SK-N-SH treated with all-trans-retinoic acid at 6 μM for 48 hours (cell line): ENCODE measurements around the gene UBE2I.

Source experiments
- ATAC-seq: fragments of 200-7000 bp; cut with Tn5 transposase; 3 replicates; pipeline ENCODE4 v1.9.1; 2020; ENCODE audit warnings: mild to moderate bottlenecking, moderate library complexity
- BACH2 ChIP-seq: fragments of 250-450 bp; sonication (Bioruptor Pico); IDR thresholded peaks from 2 replicates; pipeline ENCODE4 v1.9.0; 2021; ENCODE audit warnings: mild to moderate bottlenecking, borderline replicate concordance
- CREB5 ChIP-seq: fragments of 250-450 bp; sonication (Bioruptor Pico); IDR thresholded peaks from 2 replicates; pipeline ENCODE4 v1.5.1; 2020; ENCODE audit warnings: low read depth, mild to moderate bottlenecking, moderate library complexity
- CSDC2 ChIP-seq: fragments of 250-450 bp; sonication (Bioruptor Pico); IDR thresholded peaks from 2 replicates; pipeline ENCODE4 v1.5.0; 2020; ENCODE audit warnings: mild to moderate bottlenecking, moderate library complexity
- CSRNP3 ChIP-seq: fragments of 250-450 bp; sonication (Bioruptor Pico); IDR thresholded peaks from 2 replicates; pipeline ENCODE4 v1.5.1; 2021; ENCODE audit warnings: mild to moderate bottlenecking, moderate library complexity
- ESRRG ChIP-seq: fragments of 250-450 bp; sonication (Bioruptor Pico); IDR thresholded peaks from 2 replicates; pipeline ENCODE4 v1.6.1; 2021; ENCODE audit warnings: mild to moderate bottlenecking
- GLIS3 ChIP-seq: fragments of 250-450 bp; sonication (Bioruptor Pico); IDR thresholded peaks from 2 replicates; pipeline ENCODE4 v1.5.0; 2020; ENCODE audit warnings: mild to moderate bottlenecking, moderate library complexity
- ISL1 ChIP-seq: fragments of 250-450 bp; sonication (Bioruptor Pico); IDR thresholded peaks from 2 replicates; pipeline ENCODE4 v2.1.2; 2022; ENCODE audit warnings: mild to moderate bottlenecking, moderate library complexity
- OSR1 ChIP-seq: fragments of 250-450 bp; sonication (Bioruptor Pico); IDR thresholded peaks from 2 replicates; pipeline ENCODE4 v1.8.0; 2022; ENCODE audit warnings: moderate library complexity, mild to moderate bottlenecking, inconsistent platforms
- RARB ChIP-seq: fragments of 250-450 bp; sonication (Bioruptor Pico); IDR thresholded peaks from 2 replicates; pipeline ENCODE4 v1.8.0; 2021; ENCODE audit warnings: mild to moderate bottlenecking, moderate library complexity
- SNAI2 ChIP-seq: fragments of 250-450 bp; sonication (Bioruptor Pico); IDR thresholded peaks from 2 replicates; pipeline ENCODE4 v1.5.0; 2020; ENCODE audit warnings: mild to moderate bottlenecking, moderate library complexity
- TOX ChIP-seq: fragments of 250-450 bp; sonication (Bioruptor Pico); IDR thresholded peaks from 2 replicates; pipeline ENCODE4 v1.8.0; 2021; ENCODE audit warnings: mild to moderate bottlenecking, moderate library complexity, borderline replicate concordance
- ZC3H10 ChIP-seq: fragments of 250-450 bp; sonication (Bioruptor Pico); IDR thresholded peaks from 2 replicates; pipeline ENCODE4 v1.5.1; 2021; ENCODE audit warnings: mild to moderate bottlenecking, moderate library complexity
- ZFP3 ChIP-seq: fragments of 250-450 bp; sonication (Bioruptor Pico); IDR thresholded peaks from 2 replicates; pipeline ENCODE4 v1.5.0; 2020; ENCODE audit warnings: mild to moderate bottlenecking, moderate library complexity
- ZFP30 ChIP-seq: fragments of 450-650 bp; formaldehyde crosslinking; IDR thresholded peaks from 2 replicates; pipeline ENCODE4 v1.5.0; 2022; ENCODE audit warnings: mild to moderate bottlenecking, moderate library complexity
- ZNF565 ChIP-seq: fragments of 450-650 bp; formaldehyde crosslinking; conservative IDR thresholded peaks from 2 replicates; pipeline ENCODE4 v1.5.0; 2020; ENCODE audit warnings: low read depth, mild to moderate bottlenecking, moderate library complexity
- ZNF70 ChIP-seq: fragments of 450-650 bp; formaldehyde crosslinking; IDR thresholded peaks from 2 replicates; pipeline ENCODE4 v1.5.0; 2020; ENCODE audit warnings: mild to moderate bottlenecking, moderate library complexity
- TF ChIP-seq, protein P1 (sequence below): fragments of 250-450 bp; sonication (Bioruptor Pico); IDR thresholded peaks from 2 replicates; pipeline ENCODE4 v1.5.0; 2020; ENCODE audit warnings: mild to moderate bottlenecking, moderate library complexity
- TF ChIP-seq, protein P2 (sequence below): fragments of 250-450 bp; sonication (Bioruptor Pico); IDR thresholded peaks from 2 replicates; pipeline ENCODE4 v1.8.0; 2021; ENCODE audit warnings: low read depth, mild to moderate bottlenecking, moderate library complexity, borderline replicate concordance
- TF ChIP-seq, protein P3 (sequence below): fragments of 250-450 bp; sonication (Bioruptor Pico); IDR thresholded peaks from 2 replicates; pipeline ENCODE4 v1.8.0; 2020; ENCODE audit warnings: mild to moderate bottlenecking, moderate library complexity, borderline replicate concordance

The UBE2I gene

GRCh38 chr16:1297018-1297696 lies 12.3 kb upstream of the UBE2I start:
- no peak for TF ChIP-seq CSRNP3 (CRISPR knock-in tag)
- no peak for TF ChIP-seq ZNF565 (CRISPR knock-in tag)
- TF ChIP-seq ISL1 (CRISPR knock-in tag): no peak
- TF ChIP-seq, protein P1, sequence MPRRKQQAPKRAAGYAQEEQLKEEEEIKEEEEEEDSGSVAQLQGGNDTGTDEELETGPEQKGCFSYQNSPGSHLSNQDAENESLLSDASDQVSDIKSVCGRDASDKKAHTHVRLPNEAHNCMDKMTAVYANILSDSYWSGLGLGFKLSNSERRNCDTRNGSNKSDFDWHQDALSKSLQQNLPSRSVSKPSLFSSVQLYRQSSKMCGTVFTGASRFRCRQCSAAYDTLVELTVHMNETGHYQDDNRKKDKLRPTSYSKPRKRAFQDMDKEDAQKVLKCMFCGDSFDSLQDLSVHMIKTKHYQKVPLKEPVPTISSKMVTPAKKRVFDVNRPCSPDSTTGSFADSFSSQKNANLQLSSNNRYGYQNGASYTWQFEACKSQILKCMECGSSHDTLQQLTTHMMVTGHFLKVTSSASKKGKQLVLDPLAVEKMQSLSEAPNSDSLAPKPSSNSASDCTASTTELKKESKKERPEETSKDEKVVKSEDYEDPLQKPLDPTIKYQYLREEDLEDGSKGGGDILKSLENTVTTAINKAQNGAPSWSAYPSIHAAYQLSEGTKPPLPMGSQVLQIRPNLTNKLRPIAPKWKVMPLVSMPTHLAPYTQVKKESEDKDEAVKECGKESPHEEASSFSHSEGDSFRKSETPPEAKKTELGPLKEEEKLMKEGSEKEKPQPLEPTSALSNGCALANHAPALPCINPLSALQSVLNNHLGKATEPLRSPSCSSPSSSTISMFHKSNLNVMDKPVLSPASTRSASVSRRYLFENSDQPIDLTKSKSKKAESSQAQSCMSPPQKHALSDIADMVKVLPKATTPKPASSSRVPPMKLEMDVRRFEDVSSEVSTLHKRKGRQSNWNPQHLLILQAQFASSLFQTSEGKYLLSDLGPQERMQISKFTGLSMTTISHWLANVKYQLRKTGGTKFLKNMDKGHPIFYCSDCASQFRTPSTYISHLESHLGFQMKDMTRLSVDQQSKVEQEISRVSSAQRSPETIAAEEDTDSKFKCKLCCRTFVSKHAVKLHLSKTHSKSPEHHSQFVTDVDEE: no peak
- no peak for TF ChIP-seq ESRRG
- TF ChIP-seq SNAI2: no peak
- no peak for TF ChIP-seq GLIS3
- TF ChIP-seq TOX: no peak
- no peak for TF ChIP-seq CREB5 (CRISPR knock-in tag)
- TF ChIP-seq, protein P2, sequence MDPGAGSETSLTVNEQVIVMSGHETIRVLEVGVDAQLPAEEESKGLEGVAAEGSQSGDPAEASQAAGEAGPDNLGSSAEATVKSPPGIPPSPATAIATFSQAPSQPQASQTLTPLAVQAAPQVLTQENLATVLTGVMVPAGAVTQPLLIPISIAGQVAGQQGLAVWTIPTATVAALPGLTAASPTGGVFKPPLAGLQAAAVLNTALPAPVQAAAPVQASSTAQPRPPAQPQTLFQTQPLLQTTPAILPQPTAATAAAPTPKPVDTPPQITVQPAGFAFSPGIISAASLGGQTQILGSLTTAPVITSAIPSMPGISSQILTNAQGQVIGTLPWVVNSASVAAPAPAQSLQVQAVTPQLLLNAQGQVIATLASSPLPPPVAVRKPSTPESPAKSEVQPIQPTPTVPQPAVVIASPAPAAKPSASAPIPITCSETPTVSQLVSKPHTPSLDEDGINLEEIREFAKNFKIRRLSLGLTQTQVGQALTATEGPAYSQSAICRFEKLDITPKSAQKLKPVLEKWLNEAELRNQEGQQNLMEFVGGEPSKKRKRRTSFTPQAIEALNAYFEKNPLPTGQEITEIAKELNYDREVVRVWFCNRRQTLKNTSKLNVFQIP: no peak
- no peak for TF ChIP-seq BACH2 (CRISPR knock-in tag)
- TF ChIP-seq, protein P3, sequence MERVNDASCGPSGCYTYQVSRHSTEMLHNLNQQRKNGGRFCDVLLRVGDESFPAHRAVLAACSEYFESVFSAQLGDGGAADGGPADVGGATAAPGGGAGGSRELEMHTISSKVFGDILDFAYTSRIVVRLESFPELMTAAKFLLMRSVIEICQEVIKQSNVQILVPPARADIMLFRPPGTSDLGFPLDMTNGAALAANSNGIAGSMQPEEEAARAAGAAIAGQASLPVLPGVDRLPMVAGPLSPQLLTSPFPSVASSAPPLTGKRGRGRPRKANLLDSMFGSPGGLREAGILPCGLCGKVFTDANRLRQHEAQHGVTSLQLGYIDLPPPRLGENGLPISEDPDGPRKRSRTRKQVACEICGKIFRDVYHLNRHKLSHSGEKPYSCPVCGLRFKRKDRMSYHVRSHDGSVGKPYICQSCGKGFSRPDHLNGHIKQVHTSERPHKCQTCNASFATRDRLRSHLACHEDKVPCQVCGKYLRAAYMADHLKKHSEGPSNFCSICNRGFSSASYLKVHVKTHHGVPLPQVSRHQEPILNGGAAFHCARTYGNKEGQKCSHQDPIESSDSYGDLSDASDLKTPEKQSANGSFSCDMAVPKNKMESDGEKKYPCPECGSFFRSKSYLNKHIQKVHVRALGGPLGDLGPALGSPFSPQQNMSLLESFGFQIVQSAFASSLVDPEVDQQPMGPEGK (CRISPR knock-in tag): no peak
- TF ChIP-seq, all 23 proteins: peak for 0
- ATAC-seq: no peak

GRCh38 chr16:1298406-1298805 lies 11.0 kb upstream of the UBE2I start:
- no peak for ATAC-seq
- TF ChIP-seq OSR1 (CRISPR knock-in tag) (no peak), ZNF70 (CRISPR knock-in tag) (no peak), ZFP3 (CRISPR knock-in tag) (no peak), CREB5 (CRISPR knock-in tag) (no peak), TOX (no peak), ZC3H10 (CRISPR knock-in tag) (no peak), ISL1 (CRISPR knock-in tag) (no peak), RARB (no peak), SNAI2 (no peak), ZFP30 (no peak), BACH2 (CRISPR knock-in tag) (no peak), CSDC2 (CRISPR knock-in tag) (no peak)
- TF ChIP-seq, protein P2: no peak
- TF ChIP-seq, protein P3 (CRISPR knock-in tag): no peak
